GM19455 (cell line): Measurements from ENCODE around the gene PGBD4.
"Not testable (repeated sequence)": the region's sequence is repeated elsewhere in the genome, so short reads cannot be mapped to it uniquely, and the experiment has no call there.

Experiments
- ATAC-seq: cut with Tn5 transposase; IDR thresholded peaks from one replicate; pipeline ENCODE4 v1.9.1; 2021; ENCODE audit not compliant: unreplicated experiment

PGBD4 gene

DNA sequence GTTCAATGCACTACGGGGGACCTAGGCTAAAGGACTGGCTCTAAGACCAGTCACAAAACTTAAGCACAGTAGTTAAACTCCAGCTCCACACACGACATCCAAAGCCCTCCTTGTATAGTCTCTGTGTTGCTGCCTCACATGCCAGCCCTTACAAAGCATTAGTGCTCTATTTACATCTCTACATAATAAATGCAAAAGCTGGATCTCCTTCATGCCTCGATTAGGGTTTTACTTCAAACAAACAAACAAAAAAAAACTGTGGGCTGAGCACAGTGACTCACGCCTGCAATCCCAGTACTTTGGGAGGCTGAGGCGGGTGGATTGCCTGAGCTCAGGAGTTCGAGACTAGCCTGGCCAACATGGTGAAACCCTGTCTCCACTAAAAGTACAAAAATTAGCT, 9.6 kb downstream of the PGBD4 start:
- no peak for ATAC-seq

DNA sequence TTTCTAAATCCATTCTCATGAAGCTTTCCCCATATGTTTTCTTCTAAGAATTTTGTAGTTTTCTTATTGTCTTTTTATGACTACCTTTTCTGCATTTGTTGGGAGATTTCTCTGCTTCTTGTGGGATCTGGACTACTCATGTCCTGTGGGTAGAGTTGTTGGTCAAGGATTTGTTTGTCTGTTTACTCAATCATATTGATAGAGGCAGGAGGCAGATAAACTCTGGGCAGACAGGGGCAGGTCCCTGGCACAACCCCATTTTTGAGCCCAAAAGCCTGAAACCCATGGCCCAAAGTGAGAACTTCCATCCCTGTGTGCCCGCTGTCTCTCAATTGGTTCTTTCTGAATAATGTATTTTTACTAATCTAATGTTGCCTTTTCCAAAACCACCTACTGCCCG, 12.3 kb downstream of the PGBD4 start:
- no peak for ATAC-seq

GRCh38 chr15:34114739-34115138, 12.9 kb downstream of the PGBD4 start:
- ATAC-seq: no peak

DNA sequence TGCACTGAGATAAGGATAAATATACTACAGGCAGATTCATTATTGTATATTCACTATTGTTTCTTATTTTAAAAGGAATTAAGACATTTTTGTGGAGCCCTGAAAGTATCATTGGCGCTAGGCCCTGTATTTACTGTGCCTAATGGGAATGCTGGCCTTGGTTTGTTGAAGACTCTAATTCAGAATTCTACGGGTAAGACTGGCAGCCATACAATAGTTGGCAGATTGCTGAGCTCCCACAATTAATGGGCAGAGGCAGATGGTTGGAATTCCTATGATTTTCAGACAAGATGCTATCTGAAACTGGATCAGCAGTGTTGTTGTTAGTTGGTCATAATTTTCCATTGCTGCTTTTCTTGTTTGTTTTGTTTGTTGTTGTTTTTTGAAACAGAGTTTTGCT, 14.7 kb downstream of the PGBD4 start:
- ATAC-seq: no peak

GRCh38 chr15:34119291-34119690, 17.4 kb downstream of the PGBD4 start:
- ATAC-seq: no peak

DNA sequence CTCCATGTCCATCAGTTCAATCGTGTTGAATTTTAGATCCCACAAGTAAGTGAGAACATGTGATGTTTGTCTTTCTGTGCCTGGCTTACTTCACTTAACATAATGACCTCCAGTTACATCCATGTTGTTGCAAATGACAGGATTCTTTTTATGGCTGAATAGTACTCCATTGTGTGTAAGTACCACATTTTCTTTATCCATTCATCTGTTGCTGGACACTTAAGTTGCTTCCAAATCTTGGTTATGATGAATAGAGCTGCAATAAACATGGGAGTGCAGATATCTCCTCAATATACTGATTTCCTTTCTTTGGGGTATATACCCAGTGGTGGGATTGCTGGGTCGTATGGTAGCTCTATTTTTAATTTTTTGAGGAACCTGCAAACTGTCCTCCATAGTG, 18.5 kb downstream of the PGBD4 start:
- not testable (repeated sequence) for ATAC-seq

DNA sequence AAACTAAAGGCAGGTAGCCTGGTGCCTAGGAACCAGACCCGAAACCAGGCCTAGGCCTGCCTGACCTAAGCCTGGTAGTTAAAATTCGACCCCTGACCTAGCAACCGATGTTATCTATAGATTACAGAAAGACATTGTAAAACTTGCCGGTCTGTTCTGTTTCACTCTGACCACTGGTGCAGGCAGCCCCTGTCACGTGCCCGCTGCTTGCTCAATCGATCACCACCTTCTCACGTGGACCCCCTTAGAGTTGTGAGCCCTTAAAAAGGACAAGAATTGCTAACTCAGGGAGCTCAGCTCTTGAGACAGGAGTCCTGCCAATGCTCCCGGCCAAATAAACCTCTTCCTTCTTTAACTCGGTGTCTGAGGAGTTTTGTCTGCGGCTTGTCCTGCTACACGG, 19.9 kb downstream of the PGBD4 start:
- not testable (repeated sequence) for ATAC-seq

GRCh38 chr15:34122771-34123183, 20.9 kb downstream of the PGBD4 start:
- no peak for ATAC-seq

DNA sequence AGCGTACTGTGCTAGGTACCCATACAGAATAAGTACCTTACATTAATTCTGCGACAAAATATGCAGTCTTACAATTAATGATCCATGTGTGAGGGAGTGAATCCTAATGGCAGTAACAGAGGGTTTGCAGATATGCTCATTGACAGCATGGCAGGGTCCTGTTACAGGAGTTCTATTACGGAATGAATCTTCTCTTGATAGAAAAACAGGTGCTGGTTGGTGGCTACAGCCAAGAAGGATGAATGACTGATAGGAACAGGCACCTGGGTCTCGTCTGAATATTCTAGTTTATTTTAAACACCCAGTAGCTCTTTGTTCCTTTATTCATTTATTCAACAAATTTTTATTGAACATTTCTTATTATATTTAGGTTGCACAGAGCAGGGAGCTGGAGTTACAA, 22.8 kb downstream of the PGBD4 start:
- no peak for ATAC-seq

- ATAC-seq: no peak
Observed at GRCh38 chr15:34125945-34126344, 24.1 kb downstream of the PGBD4 start.

- no peak for ATAC-seq
Observed at GRCh38 chr15:34126522-34126921, 24.6 kb downstream of the PGBD4 start.

DNA sequence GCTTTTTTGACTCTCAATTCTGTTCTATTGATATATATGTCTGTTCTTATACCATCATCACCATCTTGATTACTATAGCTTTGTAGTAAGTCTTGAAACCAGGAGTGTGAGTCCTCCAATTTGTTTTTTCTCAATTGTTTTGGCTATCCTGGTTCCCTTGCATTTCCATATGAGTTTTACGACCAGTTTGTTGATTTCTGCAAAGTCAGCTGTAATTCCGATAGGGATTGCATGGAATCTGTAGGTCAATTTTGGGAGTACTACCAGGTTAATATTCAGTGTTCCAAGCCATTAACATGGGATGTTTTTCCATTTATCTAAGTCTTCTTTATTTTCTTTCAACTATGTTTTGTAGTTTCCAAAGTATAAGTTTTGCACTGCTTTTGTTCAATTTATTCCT, 27.0 kb downstream of the PGBD4 start:
- ATAC-seq: no peak

- no peak for ATAC-seq
Observed at GRCh38 chr15:34132881-34133280, 31.0 kb downstream of the PGBD4 start.

GRCh38 chr15:34133511-34133910, 31.6 kb downstream of the PGBD4 start:
- ATAC-seq: no peak

DNA sequence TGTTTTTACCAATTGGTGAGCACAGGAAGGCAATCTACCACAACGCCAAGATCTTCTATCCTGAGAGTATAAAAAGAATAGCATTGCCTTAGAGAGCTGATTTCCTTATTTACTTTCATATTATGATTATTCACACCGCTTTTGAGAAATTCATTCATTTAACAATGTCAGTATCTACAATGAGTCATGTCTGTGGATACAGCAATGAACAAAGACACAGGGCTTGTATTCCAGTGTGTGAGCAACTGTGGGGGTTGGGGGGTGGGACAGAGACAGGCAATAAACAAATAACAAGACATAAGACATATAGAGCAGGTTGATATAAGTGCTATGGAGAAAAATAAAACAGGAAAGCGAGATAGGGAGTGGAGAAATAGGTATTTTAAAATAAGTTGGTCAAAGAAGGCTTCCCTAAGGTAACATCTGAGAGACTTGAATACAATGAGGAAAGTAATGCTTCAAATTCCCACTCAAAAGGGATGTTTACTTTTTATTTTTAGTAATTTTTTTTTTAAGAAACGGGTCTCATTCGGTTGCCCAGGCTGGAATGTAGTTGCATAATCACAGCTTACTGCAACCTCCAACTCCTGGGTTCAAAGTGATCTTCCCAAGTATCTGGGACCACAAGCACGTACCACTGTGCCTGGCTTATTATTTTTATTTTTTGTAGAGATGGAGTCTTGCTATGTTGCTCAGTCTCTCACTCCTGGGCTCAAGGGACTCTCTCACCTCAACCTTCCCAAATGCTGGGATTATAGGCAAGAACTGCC, 45.7 kb downstream of the PGBD4 start:
- no peak for ATAC-seq

DNA sequence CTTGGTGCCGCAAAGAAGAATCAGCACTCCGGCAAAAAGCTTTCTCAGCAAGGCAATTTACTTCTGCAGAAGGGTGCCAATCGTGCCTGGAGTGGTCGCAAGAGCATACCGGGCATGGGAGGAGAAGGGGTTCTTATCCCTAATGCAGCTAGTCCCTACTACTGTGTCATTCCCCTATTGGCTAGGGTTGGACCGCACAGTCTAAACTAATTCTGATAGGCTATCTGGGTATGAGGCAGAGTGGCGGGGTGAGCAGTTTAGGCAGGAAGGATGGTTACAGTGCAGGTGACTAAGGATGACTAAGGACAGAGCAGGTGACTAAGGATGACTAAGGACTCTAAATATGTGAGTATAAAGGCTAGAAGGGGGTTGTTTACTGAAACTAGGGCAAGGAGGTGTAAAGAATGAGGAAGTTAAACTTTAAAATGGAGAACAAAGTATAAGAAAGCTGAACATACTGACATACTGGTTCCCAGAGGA, 52.9 kb downstream of the PGBD4 start:
- no peak for ATAC-seq

DNA sequence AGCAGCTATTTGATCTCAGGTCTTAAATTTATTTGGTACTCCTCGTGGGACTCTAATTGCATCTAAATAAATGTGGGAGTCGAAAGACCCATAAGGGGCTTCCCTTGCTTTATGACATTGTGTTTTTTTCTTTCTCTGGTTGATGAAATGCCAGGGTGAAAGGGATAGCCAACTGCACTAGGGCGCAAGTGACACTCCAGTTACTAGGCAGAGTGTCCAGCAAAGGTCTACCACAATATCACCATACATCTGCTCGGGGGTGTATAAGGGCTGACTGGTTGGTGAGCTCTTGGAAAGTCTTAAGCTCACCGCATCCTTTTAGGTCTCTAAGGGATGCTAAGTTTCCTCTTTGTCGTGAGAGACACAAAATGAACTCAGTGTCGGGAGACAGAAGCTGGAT, 54.0 kb downstream of the PGBD4 start:
- ATAC-seq: no peak
